ENCODE results near the gene RBKS.

RBKS gene

GRCh38 chr2:27931361-27931950 lies 41.3 kb upstream of the RBKS start:
- Histone ChIP-seq H3K4me3 (replicated peaks; ENCODE audit: insufficient read depth, low read length) (no peak overlapping the region), H3K27me3 (ENCODE audit: insufficient read depth, poor library complexity, severe bottlenecking) (no peaks in the 10 kb centered on the region), H3K27ac (replicated peaks) (no peak overlapping the region)
- no peak for DNase-seq (ENCODE audit: low read depth in 1 of 2, low spot score in 1 of 2)
- TF ChIP-seq POLR2AphosphoS5 (IDR thresholded peaks at IDR 0.05; ENCODE audit: low read depth) = no peak
- TF ChIP-seq, protein P1, sequence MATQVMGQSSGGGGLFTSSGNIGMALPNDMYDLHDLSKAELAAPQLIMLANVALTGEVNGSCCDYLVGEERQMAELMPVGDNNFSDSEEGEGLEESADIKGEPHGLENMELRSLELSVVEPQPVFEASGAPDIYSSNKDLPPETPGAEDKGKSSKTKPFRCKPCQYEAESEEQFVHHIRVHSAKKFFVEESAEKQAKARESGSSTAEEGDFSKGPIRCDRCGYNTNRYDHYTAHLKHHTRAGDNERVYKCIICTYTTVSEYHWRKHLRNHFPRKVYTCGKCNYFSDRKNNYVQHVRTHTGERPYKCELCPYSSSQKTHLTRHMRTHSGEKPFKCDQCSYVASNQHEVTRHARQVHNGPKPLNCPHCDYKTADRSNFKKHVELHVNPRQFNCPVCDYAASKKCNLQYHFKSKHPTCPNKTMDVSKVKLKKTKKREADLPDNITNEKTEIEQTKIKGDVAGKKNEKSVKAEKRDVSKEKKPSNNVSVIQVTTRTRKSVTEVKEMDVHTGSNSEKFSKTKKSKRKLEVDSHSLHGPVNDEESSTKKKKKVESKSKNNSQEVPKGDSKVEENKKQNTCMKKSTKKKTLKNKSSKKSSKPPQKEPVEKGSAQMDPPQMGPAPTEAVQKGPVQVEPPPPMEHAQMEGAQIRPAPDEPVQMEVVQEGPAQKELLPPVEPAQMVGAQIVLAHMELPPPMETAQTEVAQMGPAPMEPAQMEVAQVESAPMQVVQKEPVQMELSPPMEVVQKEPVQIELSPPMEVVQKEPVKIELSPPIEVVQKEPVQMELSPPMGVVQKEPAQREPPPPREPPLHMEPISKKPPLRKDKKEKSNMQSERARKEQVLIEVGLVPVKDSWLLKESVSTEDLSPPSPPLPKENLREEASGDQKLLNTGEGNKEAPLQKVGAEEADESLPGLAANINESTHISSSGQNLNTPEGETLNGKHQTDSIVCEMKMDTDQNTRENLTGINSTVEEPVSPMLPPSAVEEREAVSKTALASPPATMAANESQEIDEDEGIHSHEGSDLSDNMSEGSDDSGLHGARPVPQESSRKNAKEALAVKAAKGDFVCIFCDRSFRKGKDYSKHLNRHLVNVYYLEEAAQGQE (IDR thresholded peaks at IDR 0.05; ENCODE audit: insufficient replicate concordance, low read depth) = no peak

GRCh38 chr2:27929916-27930486 lies 39.8 kb upstream of the RBKS start:
- Histone ChIP-seq H3K27me3 (ENCODE audit: insufficient read depth, poor library complexity, severe bottlenecking) (no peaks in the 10 kb centered on the region), H3K27ac (replicated peaks) (no peak overlapping the region), H3K4me3 (replicated peaks; ENCODE audit: insufficient read depth, low read length) (no peak overlapping the region)
- TF ChIP-seq CTCF (IDR thresholded peaks at IDR 0.05; ENCODE audit: insufficient read depth, low read length) (no peak), SPI1 (IDR thresholded peaks at IDR 0.05; ENCODE audit: borderline replicate concordance, low read depth) (no peak), POLR2AphosphoS5 (IDR thresholded peaks at IDR 0.05; ENCODE audit: low read depth) (no peak), GABPA (IDR thresholded peaks at IDR 0.05; ENCODE audit: low read depth) (no peak)
- TF ChIP-seq, protein P1 (IDR thresholded peaks at IDR 0.05; ENCODE audit: insufficient replicate concordance, low read depth) = no peak
- no peak for DNase-seq (ENCODE audit: low read depth in 1 of 2, low spot score in 1 of 2)

GRCh38 chr2:27925766-27926472 lies 35.7 kb upstream of the RBKS start:
- DNase-seq (ENCODE audit: low read depth in 1 of 2, low spot score in 1 of 2) = no peak
- no peak overlapping the region for H3K27ac ChIP-seq (replicated peaks)
- no peak overlapping the region for H3K4me3 ChIP-seq (replicated peaks; ENCODE audit: insufficient read depth, low read length)
- H3K27me3 ChIP-seq (ENCODE audit: insufficient read depth, poor library complexity, severe bottlenecking) = no peaks in the 10 kb centered on the region
- no peak for TF ChIP-seq CTCF (IDR thresholded peaks at IDR 0.05; ENCODE audit: insufficient read depth, low read length)
- no peak for TF ChIP-seq SPI1 (IDR thresholded peaks at IDR 0.05; ENCODE audit: borderline replicate concordance, low read depth)
- TF ChIP-seq, protein P1 (IDR thresholded peaks at IDR 0.05; ENCODE audit: insufficient replicate concordance, low read depth) = no peak
- TF ChIP-seq GABPA (IDR thresholded peaks at IDR 0.05; ENCODE audit: low read depth) = no peak
- TF ChIP-seq POLR2AphosphoS5 (IDR thresholded peaks at IDR 0.05; ENCODE audit: low read depth) = no peak

Measured in HL-60 (cell line).